ENCODE measurements around the gene TCEAL1.
"Not testable (repeated sequence)": the region's sequence is repeated elsewhere in the genome, so short reads cannot be mapped to it uniquely, and the experiment has no call there.

TCEAL1 gene

GRCh38 chrX:103635436-103635835 lies 6.7 kb downstream of the TCEAL1 start:
- no peak for DNase-seq (ENCODE audit: low spot score)

- DNase-seq (ENCODE audit: low spot score): no peak
Observed at GRCh38 chrX:103637604-103638338, 9.0 kb downstream of the TCEAL1 start.

GRCh38 chrX:103638479-103639346 lies 9.9 kb downstream of the TCEAL1 start:
- not testable (repeated sequence) for DNase-seq (ENCODE audit: low spot score)

DNA sequence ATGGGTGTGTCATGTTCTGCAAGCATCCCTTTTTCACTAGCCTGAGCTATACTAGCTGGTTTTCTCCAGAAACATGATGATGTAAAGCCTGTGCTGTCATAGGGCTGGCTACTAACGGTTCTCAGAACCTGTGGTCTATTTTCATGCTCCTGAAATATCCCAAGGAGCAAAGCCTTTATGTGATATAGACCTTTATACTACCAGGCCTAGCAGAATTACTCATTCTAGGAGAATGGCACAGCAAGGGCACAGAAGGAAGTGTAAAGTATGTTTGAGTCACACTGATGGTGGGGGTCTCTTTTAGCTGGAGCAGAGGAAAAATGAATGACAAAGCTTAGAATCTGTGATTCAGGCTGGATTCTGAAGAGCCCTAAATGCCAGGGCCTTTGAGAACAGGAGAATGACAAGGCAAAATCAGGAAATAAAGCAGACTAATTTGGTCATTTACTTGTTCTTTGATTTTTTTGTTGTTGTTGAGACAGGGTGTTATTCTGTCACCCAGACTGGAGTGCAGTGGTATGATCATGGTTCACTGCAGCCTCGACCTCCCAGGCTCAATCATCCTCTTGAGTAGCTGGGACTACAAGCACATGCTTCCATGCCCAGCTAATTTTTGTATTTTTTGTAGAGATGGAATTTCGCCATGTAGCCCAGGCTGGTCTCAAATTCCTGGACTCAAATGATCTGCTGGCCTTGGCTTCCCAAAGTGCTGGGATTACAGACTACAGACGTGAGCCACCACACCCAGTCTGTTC lies 11.8 kb downstream of the TCEAL1 start:
- DNase-seq (ENCODE audit: low spot score): no peak

DNA sequence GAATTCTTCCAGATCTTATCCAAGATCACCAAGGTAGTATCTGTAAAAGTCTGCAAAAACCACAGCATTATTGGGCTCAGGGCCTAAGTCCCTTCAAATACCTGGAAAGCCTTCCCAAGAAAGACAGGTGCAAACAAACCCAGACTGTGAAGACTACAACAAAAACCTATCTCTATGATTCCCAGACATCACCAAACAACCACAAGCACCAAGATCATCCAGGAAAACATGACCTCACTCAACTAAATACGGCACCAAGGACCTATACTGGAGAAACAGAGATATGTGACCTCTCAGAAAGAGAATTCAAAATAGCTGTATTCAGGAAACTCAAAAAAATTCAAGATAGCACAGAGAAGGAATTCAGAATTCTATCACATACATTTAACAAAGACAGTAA lies 15.3 kb downstream of the TCEAL1 start:
- DNase-seq (ENCODE audit: low spot score): no peak

- no peak for DNase-seq (ENCODE audit: low spot score)
Observed at GRCh38 chrX:103647630-103648029, 18.9 kb downstream of the TCEAL1 start.

DNA sequence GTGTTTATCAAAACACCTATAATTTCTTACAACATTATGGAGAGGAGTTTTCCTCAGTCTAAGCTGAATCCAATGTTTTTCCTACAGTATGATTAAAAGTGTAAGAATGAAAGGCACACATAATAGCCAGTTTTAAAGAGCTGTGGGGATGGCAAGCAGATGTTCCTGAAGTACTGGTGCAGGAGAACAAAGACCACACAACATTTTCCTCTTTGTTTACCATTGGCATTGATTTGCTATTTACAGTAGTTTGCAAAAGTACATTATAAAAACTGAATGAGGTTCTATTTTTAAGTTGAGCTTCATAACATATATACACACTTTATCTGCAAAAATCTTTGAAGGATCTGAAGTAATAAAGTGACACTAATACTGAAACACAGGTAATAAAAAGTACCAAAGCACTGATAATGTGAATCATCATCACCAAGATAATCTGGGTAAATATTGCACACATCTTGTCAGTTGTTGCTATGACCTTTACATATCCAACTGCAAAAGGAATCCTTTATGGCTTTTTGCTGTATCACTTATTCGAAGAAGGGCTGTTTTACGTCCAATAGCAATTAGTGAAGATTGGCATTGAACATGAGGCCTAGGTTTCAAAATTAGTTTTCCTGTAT lies 22.5 kb downstream of the TCEAL1 start:
- DNase-seq (ENCODE audit: low spot score): no peak

DNA sequence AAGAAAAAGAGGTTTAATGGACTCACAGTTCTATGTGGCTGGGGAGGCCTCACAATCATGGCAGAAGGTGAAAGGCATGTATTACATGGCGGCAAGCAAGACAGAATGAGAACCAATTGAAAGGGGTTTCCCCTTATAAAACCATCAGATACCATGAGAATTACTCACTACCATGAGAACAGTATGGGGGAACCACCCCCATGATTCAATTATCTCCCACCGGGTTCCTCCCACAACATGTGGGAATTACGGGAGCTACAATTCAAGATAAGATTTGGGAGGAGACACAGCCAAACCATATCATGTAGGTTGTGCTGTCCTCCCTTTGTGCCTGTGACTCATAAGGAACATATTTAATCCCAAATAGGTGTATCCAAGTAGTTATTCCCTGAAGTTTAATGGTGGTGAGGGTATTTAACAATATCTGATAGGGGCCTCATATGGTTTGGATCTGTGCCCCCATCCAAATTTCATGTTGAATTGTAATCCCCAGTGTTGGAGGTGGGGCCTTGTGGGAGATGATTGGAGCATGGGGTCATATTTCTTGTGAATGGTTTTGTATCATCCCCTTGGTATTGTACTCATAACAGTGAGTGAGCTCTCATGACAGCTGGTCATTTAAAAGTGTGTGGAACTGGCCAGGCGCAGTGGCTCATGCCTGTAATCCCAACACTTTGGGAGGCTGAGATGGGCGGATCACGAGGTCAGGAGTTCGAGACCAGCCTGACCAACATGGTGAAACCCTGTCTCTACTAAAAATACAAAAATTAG lies 26.6 kb downstream of the TCEAL1 start:
- not testable (repeated sequence) for DNase-seq (ENCODE audit: low spot score)

DNA sequence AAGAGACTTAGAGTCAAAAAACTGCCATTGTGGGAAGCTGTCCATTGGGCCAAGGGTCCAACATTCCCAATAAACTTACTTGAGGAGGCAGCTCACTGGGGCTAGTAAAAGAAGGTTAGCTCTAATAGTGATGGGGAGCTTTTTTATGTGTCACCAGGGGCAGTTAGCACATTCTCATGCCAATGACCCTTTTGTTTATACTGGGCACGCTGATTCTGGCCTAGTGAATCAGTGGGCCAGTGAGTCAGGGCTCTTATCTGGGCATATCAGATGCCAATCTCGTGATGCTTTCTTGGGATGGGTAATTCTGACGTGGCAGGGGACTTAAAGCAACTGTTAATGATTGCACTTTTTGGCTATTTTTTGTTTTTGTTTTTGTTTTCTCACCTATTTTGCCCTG lies 27.8 kb downstream of the TCEAL1 start:
- DNase-seq (ENCODE audit: low spot score): no peak

- not testable (repeated sequence) for DNase-seq (ENCODE audit: low spot score)
Observed at GRCh38 chrX:103657066-103657465, 28.3 kb downstream of the TCEAL1 start.

- no peak for DNase-seq (ENCODE audit: low spot score)
Observed at GRCh38 chrX:103658681-103659433, 30.1 kb downstream of the TCEAL1 start.

DNA sequence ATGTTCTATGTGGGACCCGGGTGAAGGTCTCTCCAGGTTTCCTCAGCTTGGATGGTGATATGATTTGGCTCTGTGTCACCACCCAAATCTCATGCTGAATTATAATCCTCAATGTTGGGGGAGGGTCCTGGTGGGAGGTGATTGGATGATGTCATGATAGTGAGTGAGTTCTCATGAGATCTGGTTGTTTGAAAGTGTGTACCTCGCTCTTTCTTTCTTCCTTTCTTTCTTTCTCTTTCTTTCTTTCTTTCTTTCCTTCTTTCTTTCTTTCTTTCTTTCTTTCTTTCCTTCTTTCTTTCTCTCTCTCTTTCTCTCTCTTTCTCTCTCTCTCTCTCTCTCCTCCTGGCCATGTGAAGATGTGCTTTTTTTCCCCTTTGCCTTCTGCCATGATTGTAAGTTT lies 30.7 kb downstream of the TCEAL1 start:
- not testable (repeated sequence) for DNase-seq (ENCODE audit: low spot score)

DNA sequence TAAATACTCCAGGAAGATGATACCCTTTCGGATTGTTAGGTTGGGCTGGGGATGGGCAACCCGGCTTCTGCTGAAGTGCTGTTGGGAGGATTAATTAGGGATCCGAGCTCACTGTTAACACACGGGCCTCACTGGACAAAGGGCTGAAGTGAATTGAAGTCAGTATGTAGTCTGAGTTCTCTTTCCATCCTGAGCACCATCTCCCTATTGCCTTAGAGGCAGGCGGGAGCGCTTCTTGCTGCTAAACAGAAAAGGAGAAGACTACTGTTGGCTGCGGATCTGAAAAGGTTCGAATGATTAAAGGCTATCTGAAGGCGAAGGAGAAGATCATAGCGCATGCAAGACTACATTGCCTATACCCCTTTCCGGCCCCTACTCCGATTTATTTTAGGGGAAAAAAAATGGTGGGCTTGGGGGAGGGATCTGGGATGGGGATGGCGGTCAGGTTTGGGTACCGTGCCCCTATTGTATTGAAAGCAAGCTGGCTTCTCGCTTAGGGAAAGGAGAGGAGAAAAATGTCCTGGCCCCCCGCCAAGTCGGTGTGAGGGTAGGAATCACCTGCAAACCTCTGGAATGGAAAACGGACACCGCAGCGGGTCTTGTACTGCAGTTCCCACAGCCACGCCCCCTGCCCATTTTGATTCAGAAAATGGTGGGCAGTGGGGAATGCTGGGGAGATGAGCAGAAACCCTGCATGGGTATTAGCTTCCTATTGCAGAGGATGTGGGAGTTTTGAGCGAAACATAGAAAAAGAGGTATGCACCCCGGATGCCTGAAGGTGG lies 35.4 kb downstream of the TCEAL1 start:
- peak; percentile 3 for DNase-seq (ENCODE audit: low spot score)

GRCh38 chrX:103666202-103667107 lies 37.7 kb downstream of the TCEAL1 start:
- DNase-seq (ENCODE audit: low spot score): no peak

- DNase-seq (ENCODE audit: low spot score): no peak
Observed at GRCh38 chrX:103669745-103670144, 41.0 kb downstream of the TCEAL1 start.

GRCh38 chrX:103674531-103675454 lies 46.0 kb downstream of the TCEAL1 start:
- no peak for DNase-seq (ENCODE audit: low spot score)

DNA sequence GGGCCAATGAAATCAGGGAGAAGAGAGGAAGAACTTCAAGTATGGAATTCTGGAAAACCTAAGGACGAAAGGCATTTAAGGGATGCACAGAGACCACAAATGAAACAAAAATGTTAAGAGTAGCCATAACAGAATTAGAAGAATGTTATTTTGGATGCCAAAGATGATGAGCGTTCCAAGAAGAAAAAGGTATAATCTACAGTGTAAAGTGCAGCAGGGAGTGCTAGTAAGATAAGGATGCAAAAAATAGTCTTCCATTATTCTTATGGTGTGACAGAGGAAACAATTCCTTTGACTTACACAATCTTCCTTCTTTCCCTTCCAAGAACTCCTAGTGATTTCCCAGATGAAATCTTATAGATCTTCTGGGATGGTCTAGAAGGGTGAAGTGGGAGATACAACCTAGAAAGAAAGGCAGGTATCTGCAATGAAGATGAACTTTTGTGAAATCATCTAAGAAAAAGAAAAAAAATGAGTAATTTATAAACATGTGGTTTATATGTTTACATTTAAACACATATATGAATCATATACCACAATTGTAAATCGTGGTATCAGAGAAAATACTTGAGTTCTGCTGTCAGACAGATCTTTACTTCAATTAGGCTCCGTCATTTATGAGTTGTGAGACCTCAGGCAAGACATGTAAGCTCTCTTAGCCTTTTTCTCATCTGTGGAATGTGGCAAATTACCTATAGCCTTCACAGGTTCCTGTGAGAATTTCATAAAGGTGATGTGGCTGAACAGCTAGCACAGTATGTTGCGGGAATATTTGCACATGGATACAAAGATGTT lies 49.6 kb downstream of the TCEAL1 start:
- DNase-seq (ENCODE audit: low spot score): no peak
